ENCODE measurements around the gene NPAS3.

GRCh38 chr14:33720284-33720787 lies 781.7 kb downstream of the NPAS3 start:
- no peak for TF ChIP-seq CTCF (IDR thresholded peaks at IDR 0.05)
- no peak for TF ChIP-seq POLR2A (IDR thresholded peaks at IDR 0.05)
- TF ChIP-seq POLR2AphosphoS5 (IDR thresholded peaks at IDR 0.05) = no peak
